Measurements from ENCODE around the gene ARGLU1.
A peak's percentile ranks its signal among the peaks of the same experiment; 100 is the strongest.

ARGLU1 gene

GRCh38 chr13:106573284-106573846, 5.4 kb upstream of the ARGLU1 start:
- peak; percentile 61 for DNase-seq (ENCODE audit: low read depth)
- TF ChIP-seq CTCF (IDR thresholded peaks at IDR 0.05; ENCODE audit: control insufficient read depth, insufficient read depth, low read depth, low read length, missing control alignments): no peak
- H3K4me3 ChIP-seq (ENCODE audit: control insufficient read depth, low read depth, low read length): no peak overlapping the region

- no peak overlapping the region for H3K4me3 ChIP-seq (ENCODE audit: control insufficient read depth, low read depth, low read length)
- no peak for TF ChIP-seq CTCF (IDR thresholded peaks at IDR 0.05; ENCODE audit: control insufficient read depth, insufficient read depth, low read depth, low read length, missing control alignments)
- DNase-seq (ENCODE audit: low read depth): no peak
These were observed 2.4 kb upstream of the ARGLU1 start for GRCh38 chr13:106570299-106570852.

GRCh38 chr13:106569233-106570095, 1.5 kb upstream of the ARGLU1 start:
- no peak for TF ChIP-seq CTCF (IDR thresholded peaks at IDR 0.05; ENCODE audit: control insufficient read depth, insufficient read depth, low read depth, low read length, missing control alignments)
- H3K4me3 ChIP-seq (ENCODE audit: control insufficient read depth, low read depth, low read length): no peak overlapping the region
- DNase-seq (ENCODE audit: low read depth): no peak

GRCh38 chr13:106568299-106569003, 514 bp upstream of the ARGLU1 start:
- DNase-seq (ENCODE audit: low read depth): no peak

GRCh38 chr13:106566641-106567473, 1.1 kb downstream of the ARGLU1 start:
- no peak for DNase-seq (ENCODE audit: low read depth)
- TF ChIP-seq CTCF (IDR thresholded peaks at IDR 0.05; ENCODE audit: control insufficient read depth, insufficient read depth, low read depth, low read length, missing control alignments): no peak
- peak overlapping the region; percentile 98 for H3K4me3 ChIP-seq (ENCODE audit: control insufficient read depth, low read depth, low read length)

More at GRCh38 chr13:106568299-106569003, 514 bp upstream of the ARGLU1 start:
- no peak for TF ChIP-seq CTCF (IDR thresholded peaks at IDR 0.05; ENCODE audit: control insufficient read depth, insufficient read depth, low read depth, low read length, missing control alignments)
- H3K4me3 ChIP-seq (ENCODE audit: control insufficient read depth, low read depth, low read length): peak overlapping the region; percentile 98
